COLO668 (cell line): Measurements from ENCODE around the gene DVL1.

Experiments used
- DNase-seq: peaks from one replicate; lab custom pipeline; 2025; ENCODE audit not compliant: unreplicated experiment; lab: John Stamatoyannopoulos, UW

DVL1 gene

DNA sequence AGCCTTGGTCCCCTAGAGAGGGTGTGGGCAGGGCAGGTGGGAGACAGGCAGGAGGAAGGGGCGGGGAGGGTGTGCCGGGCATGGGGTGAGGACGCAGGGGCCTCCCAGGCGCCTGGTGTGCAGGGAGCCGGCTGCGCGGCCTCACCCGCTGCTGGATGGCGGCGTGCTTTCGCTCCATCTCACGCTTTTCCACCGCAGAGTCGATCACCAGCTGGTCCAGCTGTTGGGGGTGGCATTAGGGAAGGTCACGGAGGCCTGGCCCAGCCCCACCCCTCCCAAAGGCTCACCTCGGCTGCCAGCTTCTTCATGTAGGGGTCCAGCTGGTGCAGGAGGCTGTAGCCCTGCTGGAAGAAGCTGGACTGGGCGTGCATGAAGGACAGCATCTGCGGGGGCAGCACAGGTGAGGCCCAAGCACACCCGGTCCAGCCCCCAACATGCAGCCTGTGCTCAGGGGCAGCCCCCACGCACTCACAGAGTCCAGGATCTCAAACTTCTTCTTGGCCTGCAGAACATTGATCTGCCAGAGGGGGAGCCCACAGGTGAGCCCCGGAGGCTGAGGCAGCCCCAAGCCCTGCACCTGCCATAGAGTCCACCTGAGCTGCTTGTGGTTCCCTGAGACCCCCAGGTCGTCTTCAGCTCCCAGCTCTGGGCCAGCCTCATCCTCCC is 49.4 kb downstream of the DVL1 start:
- DNase-seq = peak; percentile 90

DNA sequence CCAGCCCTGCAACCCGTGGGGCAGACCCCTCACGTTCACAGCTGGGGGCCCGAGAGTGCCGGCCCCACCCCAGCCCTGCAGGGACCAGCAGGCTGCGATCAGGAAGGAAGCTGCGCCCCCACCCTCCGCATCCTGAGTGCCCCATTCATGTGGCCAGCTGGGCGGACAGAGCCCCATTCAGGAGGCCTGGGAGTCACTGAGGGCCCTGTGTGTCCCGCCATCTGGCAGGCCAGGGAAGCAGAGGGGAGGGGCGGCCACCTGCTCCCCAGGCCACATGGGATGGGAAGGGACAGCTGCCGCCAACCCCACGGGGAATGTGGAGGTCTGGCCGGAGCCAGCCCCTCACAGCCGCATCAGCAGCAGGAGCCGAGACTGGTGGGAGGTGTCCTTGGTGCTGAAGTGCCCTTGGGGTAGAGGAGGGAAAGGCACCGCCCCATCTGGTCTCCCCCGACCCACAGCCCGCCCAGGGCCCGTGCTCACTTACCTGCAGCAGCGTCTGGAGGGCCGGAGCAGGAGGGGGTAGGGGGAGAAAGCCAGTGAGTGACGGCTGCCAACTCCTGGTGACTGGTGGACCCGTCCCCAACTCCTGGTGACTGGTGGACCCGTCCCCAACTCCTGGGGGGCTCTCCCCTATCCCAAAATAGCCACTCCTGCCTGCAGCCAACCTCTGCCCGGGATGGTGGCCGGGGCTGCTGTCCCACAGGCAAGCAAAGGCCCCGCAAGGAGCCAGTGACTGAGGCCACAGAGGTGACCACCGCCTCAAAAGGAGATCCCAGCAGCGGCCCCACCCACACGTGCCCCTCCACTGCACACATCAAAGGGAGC is 50.1 kb downstream of the DVL1 start:
- peak; percentile 96 for DNase-seq

DNA sequence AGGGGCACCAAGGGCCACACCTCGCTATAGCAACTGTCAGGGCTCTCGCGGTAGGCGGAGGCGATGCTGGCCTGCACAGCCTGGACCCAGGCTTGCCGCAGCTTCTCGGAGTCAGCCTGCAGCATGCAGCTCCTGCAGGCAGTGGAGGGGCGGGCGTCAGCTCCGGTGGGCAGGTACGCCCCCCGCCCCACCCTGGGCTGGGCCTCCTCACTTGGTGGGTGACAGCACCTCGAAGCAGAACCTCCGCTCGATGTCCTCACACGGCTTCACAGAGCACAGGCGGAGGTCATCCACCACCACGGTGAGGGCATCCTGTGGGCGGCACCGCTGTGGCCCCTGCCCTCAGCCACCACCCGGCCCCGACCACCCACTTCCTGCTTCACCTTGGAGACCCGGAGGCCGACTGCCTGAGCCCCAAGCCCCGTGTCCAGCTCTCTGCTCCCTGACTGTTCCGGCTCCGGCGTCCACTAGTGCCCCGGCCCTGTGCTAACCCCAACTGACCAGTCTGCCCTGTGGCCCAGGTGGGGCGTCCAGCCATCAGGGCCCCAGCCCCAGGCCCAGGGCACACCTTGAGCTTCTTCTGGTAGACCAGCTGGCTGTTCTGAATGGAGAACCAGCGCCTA is 51.3 kb downstream of the DVL1 start:
- DNase-seq = no peak

DNA sequence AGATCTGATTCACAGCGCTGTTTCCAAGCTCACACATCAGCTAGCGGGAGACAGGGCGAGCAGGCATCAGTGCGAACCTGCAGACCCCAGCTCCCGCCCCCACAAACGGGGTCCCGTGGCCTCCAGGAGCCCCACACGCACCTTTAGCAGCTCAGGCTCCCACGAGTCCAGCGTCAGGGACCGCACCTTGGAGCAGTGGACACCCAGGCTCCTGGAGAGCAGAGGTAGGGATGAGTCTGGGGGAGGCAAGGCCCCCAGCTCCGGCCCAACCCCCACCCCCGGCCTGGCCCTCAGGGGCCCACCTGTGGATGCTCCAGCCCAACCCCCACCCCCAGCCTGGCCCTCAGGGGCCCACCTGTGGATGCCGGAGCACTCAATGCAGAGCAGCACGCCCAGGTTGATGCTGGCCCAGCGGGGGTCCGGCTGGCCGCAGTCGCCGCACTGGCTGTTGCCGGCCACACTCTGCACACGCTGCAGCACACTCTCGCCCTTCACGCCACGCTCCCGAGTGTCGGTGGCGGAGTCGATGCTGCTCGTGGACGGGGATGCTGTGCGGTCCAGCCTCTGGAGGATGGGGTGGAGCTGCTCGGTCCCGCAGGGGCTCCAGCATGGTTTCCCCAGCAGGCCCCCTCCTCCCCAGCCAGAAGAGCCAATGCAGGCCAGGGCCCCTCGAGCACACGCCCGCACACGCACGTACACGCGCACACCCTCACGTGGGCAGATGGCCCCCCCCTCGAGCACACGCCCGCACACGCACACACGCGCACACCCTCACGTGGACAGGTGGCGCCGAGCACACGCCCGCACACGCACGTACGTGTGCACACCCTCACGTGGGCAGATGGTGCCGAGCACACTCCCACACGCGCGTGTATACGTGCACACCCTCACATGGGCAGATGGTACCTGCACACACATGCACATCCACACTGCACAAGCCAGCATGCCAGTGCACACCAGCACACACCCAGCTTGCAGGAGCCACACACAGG is 52.9 kb downstream of the DVL1 start:
- DNase-seq = no peak

DNA sequence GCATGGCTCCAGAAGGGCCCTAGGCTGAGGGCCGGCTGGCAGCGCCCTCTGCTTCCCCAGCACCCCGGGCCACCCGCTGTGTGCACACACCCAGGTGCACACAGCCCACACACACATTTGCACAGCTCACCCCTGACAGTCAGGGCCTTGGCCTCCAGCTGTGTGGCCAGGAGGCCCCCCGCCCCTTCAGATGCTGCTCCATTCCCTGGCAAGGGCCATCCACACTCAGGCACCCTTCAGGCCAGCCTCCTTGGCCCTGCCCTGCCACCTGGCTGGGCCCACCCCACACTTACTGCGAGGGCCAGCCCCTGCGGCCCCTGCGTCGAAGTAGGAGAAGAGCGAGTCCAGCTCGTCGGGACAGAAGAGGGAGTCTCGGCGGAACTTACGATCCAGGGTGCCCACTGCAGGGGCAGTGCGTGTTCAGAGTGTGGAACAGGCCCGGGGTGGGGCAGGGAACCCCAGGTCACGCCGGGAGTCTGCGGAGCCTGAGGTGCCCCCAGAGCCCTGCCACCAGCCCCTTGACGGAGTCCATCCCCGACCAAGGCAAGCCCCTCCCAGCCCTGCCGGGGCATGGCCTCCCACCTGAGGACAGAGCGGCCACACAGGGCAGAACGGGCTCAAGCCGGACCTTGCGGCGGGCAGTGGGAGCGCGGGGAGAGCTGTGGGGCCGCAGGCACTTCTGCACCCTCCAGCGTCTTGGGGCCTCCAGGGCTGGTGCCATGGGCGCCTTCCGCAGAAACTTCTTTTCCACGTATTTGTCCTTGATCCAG is 53.9 kb downstream of the DVL1 start:
- DNase-seq = peak; percentile 45

DNA sequence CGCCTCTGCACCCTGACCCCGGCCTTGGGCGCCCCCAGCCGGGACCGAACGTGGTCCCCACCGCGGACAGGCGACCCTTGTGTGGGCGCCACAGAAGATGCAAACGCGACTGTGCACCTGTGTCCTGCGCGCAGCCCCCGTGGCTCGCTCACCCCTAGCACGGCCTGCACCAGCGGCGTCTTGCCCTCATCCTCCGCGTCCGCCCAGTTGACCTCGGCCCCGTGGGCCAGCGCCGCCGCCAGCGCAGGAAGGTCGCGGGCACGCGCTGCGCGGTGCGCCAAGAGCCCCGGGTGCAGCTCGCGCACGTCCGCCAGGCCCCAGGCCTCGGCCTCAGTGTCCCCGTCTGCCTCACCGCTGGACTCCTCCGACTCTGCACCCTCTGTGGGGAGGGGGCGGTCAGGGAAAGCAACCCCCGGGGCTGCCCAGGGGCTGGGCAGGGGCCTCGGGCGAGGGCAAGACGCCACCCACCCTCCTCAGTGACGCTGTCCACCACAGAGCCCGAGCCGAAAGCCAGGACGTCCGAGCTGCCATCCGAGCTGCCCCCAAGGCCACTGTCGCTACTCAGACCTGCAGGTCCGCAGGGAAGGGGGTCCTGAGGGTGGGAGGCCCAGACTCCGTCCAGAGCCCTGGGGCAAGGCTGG is 54.8 kb downstream of the DVL1 start:
- DNase-seq = no peak

DNA sequence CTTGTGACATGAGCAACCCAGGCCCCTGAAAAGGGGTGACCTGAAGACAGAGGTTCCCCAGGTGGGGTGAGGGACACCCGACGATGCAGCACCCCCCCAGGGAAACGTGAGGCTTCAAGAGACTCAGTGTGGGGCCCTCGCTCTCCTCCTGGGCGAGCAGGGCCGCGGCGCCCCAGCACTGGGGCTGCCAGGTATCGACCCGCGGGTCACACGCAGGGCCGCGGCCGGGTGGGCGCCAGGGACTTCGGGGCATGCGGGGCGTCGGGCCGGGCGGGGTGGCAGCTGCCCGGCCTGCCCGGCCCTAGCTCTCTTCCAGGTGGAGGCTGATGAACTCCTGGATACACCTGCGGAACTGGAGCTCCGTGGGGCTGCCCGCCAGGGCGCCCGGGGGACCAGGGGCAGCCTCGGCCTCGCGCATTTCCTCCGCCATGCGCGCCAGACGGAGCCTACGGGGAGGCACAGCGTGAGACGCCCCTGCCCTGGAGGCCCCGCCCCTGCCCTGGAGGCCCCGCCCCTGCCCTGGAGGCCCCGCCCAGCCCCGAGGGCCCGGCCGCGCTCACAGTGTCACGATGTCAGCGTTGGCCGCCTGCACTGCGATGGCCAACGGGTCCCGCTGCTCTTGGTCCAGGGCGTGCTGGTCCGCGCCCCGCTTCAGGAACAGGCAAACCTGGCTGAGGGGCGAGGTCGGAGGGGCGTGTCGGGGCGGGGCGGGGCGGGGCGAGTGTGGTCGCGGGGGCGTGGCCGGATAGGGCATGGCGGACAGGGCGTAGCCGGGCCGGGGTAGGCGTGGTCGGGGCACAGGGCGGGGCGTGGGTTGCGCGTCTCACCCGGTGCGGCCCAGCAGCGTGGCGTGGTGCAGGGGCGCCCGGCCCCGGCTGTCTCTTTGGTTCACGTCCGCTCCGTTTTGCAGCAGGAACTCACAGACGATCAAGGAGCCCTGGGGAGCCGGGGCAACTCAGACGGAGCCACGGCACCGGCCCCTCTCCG is 55.7 kb downstream of the DVL1 start:
- DNase-seq = no peak

DNA sequence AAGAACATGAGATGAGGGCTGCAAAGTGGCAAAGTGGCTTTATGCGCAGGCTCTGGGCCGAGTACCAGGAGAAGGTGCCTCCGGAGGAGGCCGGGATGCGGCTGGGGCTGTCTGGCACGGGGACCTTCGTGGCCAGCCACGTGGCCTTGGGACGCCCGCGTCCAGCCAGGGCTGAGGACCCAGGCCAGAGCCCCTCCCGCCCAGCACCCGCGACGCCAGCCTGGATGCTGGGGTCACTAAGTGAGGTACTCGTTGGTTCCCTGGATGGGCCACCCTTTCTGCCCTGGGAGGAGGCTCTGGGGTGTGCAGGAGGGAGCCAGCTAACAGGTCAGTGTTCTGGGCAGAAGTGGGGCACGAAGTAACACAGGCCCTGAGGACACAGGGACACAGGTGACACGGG is 56.4 kb downstream of the DVL1 start:
- DNase-seq = no peak

DNA sequence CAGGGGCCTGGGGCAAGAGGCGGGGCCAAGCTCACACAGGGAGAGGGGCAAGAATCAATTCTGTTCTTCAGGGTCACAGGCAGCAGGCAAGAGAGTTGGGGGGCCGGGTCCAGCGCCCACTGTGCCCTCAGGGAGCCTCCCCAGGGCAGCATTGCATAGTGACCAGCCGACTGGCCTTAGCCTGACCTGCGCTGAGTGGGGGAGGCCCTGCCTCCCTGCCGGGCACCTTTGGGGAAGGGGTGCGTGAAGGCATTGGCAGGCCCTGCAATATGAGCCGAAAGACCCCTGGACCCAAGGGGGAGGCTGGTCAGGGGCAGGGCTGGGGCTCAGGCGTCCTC is 56.8 kb downstream of the DVL1 start:
- no peak for DNase-seq

DNA sequence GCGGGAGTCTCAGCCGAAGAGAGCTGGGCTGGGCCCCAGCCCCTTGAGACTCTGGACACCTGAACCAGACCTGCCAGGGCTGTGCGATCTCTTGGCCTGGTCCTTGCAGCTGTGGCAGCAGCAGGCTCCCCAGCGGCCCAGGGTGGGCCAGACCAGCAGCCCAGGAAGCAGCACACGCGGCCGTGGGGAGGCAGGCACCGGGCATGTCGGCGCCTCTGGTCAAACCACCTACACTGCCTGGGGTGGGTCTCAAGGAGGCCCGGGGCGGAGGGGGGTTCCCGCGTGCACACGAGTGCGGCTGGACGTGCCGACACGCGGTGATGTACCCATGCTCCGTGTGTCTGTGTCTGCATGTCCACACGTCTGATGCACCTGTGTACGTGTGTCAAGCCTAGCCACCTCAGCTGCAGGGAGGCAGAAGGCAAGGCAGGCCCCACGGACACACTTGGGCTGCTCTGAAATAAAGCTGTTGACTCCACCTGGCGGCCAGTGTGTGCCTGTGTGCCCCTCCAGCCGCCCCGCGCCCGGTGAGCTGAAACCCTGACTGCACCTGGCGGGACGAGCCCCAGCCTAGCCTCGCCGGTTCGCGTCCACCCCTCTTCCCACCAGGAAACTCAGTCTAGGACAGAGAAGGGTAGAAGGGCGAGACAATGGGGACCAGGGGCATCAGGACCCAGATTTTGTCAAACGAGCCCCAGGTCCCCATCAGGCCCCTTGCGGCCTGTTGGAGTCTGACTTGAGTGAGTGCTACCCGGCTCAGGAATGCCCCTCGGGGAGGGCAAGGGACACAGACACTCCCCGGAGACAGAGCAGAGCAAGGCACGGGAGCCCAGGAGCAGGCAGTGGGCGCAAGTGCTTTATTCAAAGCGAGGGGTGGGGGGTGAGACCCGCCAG is 57.4 kb downstream of the DVL1 start:
- DNase-seq = peak; percentile 98

DNA sequence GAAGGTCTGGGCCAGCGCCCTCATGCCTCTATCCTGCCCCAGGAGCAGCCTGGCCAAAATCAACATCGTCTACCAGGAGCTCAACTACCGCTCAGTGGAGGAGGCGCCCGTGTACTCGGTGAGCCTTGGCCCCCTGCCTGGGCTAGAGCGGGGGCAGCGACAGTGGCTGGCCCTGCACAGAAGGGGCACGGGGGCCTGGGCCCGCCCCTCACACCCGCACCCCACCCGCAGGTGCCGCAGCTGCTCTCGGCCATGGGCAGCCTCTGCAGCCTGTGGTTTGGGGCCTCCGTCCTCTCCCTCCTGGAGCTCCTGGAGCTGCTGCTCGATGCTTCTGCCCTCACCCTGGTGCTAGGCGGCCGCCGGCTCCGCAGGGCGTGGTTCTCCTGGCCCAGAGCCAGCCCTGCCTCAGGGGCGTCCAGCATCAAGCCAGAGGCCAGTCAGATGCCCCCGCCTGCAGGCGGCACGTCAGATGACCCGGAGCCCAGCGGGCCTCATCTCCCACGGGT is 58.1 kb downstream of the DVL1 start:
- peak; percentile 91 for DNase-seq

DNA sequence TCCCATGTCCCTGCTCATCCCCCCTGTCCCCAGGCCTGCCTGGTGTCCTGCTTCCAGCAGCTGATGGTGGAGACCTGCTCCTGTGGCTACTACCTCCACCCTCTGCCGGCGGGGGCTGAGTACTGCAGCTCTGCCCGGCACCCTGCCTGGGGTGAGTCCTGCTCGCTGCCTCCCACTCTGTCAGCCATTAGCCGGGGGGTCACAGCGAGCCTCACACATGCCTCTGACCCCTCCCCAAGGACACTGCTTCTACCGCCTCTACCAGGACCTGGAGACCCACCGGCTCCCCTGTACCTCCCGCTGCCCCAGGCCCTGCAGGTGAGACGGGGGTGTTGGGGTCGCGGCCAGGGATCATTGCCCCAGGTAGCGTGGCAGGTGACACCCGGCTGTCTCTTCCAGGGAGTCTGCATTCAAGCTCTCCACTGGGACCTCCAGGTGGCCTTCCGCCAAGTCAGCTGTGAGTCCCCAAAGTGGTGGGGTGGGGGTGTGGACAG is 58.9 kb downstream of the DVL1 start:
- DNase-seq = peak; percentile 88

DNA sequence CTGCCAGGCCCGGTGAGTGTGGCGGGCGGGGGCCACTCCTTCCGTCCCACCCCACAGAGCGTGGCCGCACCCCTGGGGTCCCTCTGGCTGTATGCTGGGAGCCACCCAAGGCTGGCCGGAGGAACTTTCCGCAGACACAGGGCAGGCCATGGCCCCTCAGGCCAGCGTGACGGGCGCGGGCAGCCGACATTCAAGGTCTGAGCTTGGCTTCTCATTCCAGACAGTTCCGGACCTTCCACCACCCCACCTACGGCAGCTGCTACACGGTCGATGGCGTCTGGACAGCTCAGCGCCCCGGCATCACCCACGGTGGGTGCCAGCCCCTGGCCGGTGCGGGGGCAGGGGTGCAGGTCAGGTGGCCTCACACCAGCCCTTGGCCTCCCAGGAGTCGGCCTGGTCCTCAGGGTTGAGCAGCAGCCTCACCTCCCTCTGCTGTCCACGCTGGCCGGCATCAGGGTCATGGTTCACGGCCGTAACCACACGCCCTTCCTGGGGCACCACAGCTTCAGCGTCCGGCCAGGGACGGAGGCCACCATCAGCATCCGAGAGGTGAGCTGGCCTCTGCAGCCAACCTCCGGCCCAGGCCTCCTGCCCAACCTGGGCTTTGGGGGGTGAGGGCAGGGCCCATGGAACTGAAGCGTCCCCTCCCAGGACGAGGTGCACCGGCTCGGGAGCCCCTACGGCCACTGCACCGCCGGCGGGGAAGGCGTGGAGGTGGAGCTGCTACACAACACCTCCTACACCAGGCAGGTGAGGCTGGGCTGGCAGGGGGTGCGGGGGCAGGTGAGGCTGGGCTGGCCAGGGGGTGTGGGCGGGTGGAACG is 61.7 kb downstream of the DVL1 start:
- peak; percentile 94 for DNase-seq

DNA sequence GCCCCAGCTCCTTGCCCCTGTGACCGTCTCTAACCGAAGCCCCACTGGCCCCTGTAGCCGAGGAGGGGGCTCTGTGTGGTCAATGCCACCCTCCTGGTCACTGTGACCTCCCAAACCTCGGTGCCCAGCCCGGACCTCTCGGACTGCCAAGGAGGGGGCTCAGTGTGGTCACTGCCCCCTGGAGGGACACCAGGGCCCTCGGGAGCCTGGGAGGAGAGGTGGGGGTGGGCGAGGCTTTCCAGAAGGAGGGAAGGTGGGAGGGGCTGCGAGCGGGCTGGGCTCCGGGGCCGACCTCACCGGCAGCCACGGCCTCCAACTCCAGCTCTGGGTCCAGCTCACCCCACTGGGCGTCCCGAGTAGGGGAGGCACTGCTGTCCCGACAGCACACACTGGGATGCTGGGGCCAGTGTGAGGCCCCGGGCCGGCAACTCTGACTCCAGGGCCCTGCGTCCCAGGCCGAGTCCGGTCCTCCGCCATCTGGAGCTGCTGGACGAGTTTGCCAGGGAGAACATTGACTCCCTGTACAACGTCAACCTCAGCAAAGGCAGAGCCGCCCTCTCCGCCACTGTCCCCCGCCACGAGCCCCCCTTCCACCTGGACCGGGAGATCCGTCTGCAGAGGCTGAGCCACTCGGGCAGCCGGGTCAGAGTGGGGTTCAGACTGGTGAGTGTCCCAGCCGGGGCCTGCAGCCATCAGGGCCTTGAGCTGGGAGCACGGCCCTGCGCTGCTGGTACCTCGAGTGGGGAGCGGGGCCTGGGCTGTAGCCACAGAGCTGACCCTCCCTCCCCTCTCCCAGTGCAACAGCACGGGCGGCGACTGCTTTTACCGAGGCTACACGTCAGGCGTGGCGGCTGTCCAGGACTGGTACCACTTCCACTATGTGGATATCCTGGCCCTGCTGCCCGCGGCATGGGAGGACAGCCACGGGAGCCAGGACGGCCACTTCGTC is 62.6 kb downstream of the DVL1 start:
- no peak for DNase-seq

DNA sequence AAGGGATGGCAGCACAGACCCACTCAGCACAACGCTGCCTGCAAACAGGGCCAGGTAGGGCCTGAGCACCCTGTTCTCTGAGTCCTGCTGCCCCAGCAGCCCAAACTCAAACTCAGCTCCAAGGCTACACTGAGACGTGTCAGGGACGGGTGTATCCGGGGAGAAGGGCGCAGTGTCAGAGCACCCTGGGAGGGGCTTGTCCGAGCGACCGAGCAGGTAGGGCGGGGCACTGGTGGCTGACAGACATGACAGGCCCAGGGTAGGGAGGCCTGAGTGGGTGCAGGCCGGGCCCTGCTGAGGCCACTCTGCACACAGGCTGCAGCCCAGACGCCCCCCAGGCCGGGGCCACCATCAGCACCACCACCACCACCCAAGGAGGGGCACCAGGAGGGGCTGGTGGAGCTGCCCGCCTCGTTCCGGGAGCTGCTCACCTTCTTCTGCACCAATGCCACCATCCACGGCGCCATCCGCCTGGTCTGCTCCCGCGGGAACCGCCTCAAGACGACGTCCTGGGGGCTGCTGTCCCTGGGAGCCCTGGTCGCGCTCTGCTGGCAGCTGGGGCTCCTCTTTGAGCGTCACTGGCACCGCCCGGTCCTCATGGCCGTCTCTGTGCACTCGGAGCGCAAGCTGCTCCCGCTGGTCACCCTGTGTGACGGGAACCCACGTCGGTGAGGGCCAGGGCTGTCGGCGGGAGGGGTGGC is 63.5 kb downstream of the DVL1 start:
- peak; percentile 77 for DNase-seq
